Left lung (tissue), 14 donors: Measurements from ENCODE around the gene SEMA4B. TPM values are rescaled to one million over a fixed set of nuclear protein-coding genes. Genes with fewer than 3 reads are reported as not detected.

Source experiments
- ATAC-seq: fragments of 200-7000 bp; cut with Tn5 transposase; one replicate; pipeline ENCODE4 v1.9.1; 2020; ENCODE audit warnings: moderate library complexity
- DNase-seq, 4 donors: peaks; one replicate each; pipeline ENCODE4 v3.0.0-alpha.2; 2013 to 2020
- H3K27ac ChIP-seq, 2 donors: fragments of 200-600 bp; sonication (generic) in 1 of 2; one replicate each; pipeline versions ENCODE4 v1.5.0 to v1.8.0; 2020 to 2021
- H3K27me3 ChIP-seq, 2 donors: fragments of 200-600 bp; sonication (generic) in 1 of 2; one replicate each; pipeline versions ENCODE4 v1.5.0 to v1.8.0; 2020 to 2021
- H3K36me3 ChIP-seq, 2 donors: fragments of 200-600 bp; sonication (generic) in 1 of 2; one replicate each; pipeline versions ENCODE4 v1.5.0 to v1.8.0; 2020 to 2021
- H3K4me1 ChIP-seq, 2 donors: fragments of 200-600 bp; one replicate each; pipeline ENCODE4 v1.8.0; 2021
- H3K4me3 ChIP-seq, 2 donors: fragments of 200-600 bp; sonication (generic) in 1 of 2; one replicate each; pipeline versions ENCODE4 v1.5.0 to v1.8.0; 2020 to 2021; ENCODE audit warnings: mild to moderate bottlenecking in 1 of 2
- H3K9me3 ChIP-seq, 2 donors: fragments of 200-600 bp; sonication (generic) in 1 of 2; one replicate each; pipeline versions ENCODE4 v1.5.0 to v1.8.0; 2020 to 2021
- intact Hi-C, 2 donors: fragments of 100-400 bp; cut with DNase I; formaldehyde crosslinking; loops; one replicate each; pipeline versions ENCODE4 v1.11.2 to v1.14.2; 2022
- long read RNA-seq, 12 donors: library from polyadenylated mRNA in 2 of 12; unstranded in 2 of 12; transcript quantifications; one replicate each; pipeline ENCODE4 v2.0.0 and lab custom pipeline, GENCODE V29; 2019 to 2026
- polyA plus RNA-seq, 6 donors: library from polyadenylated mRNA; unstranded; fragments of 120-200 nt; gene quantifications; one replicate each; pipeline ENCODE4 v1.2.1, GENCODE V29; 2013; ENCODE audit not compliant: insufficient read length in 6 of 6
- total RNA-seq, 2 donors: library from RNA; stranded (reverse); fragmentation: NEBNext Ultra II Directional; extraction: Animal tissue kit (Norgen Biotek cat#: 25700); gene quantifications; one replicate each; pipeline ENCODE4 v1.2.1, GENCODE V29; 2021
- TF ChIP-seq, protein P1 (sequence below), 2 donors: fragments of 200-600 bp; sonication (generic) in 1 of 2; IDR thresholded peaks; one replicate each; pipeline versions ENCODE4 v1.5.0 to v1.8.0; 2021; ENCODE audit warnings: antibody characterized with exemption in 2 of 2
- donor health status: DM: no; HTN: yes; CAD: no.
- donor health status: DM: no; HTN: no; CAD: no.

Gene SEMA4B, protein sequence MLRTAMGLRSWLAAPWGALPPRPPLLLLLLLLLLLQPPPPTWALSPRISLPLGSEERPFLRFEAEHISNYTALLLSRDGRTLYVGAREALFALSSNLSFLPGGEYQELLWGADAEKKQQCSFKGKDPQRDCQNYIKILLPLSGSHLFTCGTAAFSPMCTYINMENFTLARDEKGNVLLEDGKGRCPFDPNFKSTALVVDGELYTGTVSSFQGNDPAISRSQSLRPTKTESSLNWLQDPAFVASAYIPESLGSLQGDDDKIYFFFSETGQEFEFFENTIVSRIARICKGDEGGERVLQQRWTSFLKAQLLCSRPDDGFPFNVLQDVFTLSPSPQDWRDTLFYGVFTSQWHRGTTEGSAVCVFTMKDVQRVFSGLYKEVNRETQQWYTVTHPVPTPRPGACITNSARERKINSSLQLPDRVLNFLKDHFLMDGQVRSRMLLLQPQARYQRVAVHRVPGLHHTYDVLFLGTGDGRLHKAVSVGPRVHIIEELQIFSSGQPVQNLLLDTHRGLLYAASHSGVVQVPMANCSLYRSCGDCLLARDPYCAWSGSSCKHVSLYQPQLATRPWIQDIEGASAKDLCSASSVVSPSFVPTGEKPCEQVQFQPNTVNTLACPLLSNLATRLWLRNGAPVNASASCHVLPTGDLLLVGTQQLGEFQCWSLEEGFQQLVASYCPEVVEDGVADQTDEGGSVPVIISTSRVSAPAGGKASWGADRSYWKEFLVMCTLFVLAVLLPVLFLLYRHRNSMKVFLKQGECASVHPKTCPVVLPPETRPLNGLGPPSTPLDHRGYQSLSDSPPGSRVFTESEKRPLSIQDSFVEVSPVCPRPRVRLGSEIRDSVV
- total RNA-seq (10 to 100 TPM; 41.3 to 66.7 TPM), polyA plus RNA-seq (10 to 100 TPM; 22.8 to 30.6 (median 25.2) TPM)
- long read RNA-seq, donor 1, transcript SEMA4B-202 (14 exons, 3,807 nt): major isoform, 8 of 8 reads
- long read RNA-seq, donor 1, partial matches to known transcripts: 0 of 8 reads
- long read RNA-seq, donor 1, other reads (novel, unspliced or antisense): 0 of 8 reads
- long read RNA-seq, donor 2, partial matches to known transcripts: 0 of 1 reads
- long read RNA-seq, donor 2, other reads (novel, unspliced or antisense): 0 of 1 reads
- long read RNA-seq, donor 3, partial matches to known transcripts: 0 of 2 reads
- long read RNA-seq, donor 3, other reads (novel, unspliced or antisense): 0 of 2 reads
- long read RNA-seq, donor 4, partial matches to known transcripts: 1 of 3 reads
- long read RNA-seq, donor 4, other reads (novel, unspliced or antisense): 1 of 3 reads
- long read RNA-seq, donor 5, partial matches to known transcripts: 0 of 5 reads
- long read RNA-seq, donor 5, other reads (novel, unspliced or antisense): 0 of 5 reads
- long read RNA-seq, donor 6, partial matches to known transcripts: 0 of 2 reads
- long read RNA-seq, donor 6, other reads (novel, unspliced or antisense): 0 of 2 reads
- long read RNA-seq, donor 7, partial matches to known transcripts: 0 of 2 reads
- long read RNA-seq, donor 7, other reads (novel, unspliced or antisense): 0 of 2 reads
- long read RNA-seq, donor 8, partial matches to known transcripts: 0 of 3 reads
- long read RNA-seq, donor 8, other reads (novel, unspliced or antisense): 0 of 3 reads
- long read RNA-seq, donor 9: 0 reads
- long read RNA-seq, donor 10, partial matches to known transcripts: 0 of 2 reads
- long read RNA-seq, donor 10, other reads (novel, unspliced or antisense): 1 of 2 reads
- long read RNA-seq, donor 11: 0 reads
- long read RNA-seq, donor 12, partial matches to known transcripts: 0 of 3 reads
- long read RNA-seq, donor 12, other reads (novel, unspliced or antisense): 0 of 3 reads

DNA sequence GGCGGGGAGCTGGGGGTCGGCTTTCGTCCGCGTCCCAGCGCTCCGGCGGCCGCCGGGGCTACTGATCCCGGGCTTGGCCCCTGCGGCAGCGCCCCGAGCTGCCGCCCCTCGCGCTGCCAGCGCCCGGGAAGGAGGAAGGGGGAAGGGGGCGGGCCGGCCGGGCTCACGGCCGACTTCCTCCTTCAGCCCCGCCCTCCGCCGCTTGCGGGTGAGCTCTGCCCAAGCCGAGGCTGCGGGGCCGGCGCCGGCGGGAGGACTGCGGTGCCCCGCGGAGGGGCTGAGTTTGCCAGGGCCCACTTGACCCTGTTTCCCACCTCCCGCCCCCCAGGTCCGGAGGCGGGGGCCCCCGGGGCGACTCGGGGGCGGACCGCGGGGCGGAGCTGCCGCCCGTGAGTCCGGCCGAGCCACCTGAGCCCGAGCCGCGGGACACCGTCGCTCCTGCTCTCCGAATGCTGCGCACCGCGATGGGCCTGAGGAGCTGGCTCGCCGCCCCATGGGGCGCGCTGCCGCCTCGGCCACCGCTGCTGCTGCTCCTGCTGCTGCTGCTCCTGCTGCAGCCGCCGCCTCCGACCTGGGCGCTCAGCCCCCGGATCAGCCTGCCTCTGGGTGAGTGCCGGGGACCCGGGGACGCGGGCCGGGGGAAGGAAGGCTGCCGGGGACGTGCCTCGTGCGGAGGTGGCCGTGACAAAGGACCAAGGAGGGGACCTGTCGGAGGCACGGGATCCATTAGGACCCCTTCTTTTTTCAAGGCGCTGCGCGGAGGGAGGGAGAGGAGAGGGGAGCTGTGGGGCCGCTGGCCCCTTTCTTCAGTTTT is at the start of gene SEMA4B:
TSS of gene SEMA4B (plus strand) at position 201 of the 814 bp plus-strand sequence. CDS start at position 450, 249 bp downstream.
- H3K4me3 ChIP-seq: peak within 1 kb of the TSS; percentile 72 to 94
- peaks cover 0 to 22% of the 10 kb centered on the region in 2 donors for H3K36me3 ChIP-seq
- ATAC-seq: peak; percentile 93
- H3K4me1 ChIP-seq: peaks cover 14 to 64% of the 10 kb centered on the region in 2 donors
- TF ChIP-seq, protein P1, sequence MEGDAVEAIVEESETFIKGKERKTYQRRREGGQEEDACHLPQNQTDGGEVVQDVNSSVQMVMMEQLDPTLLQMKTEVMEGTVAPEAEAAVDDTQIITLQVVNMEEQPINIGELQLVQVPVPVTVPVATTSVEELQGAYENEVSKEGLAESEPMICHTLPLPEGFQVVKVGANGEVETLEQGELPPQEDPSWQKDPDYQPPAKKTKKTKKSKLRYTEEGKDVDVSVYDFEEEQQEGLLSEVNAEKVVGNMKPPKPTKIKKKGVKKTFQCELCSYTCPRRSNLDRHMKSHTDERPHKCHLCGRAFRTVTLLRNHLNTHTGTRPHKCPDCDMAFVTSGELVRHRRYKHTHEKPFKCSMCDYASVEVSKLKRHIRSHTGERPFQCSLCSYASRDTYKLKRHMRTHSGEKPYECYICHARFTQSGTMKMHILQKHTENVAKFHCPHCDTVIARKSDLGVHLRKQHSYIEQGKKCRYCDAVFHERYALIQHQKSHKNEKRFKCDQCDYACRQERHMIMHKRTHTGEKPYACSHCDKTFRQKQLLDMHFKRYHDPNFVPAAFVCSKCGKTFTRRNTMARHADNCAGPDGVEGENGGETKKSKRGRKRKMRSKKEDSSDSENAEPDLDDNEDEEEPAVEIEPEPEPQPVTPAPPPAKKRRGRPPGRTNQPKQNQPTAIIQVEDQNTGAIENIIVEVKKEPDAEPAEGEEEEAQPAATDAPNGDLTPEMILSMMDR (IDR thresholded peaks at IDR 0.05): no peak
- H3K27me3 ChIP-seq: no peaks in the 10 kb centered on the region
- intact Hi-C loops: no loop called here
- H3K9me3 ChIP-seq: no peaks in the 10 kb centered on the region
- peak in 3 of 4 donors; percentile 82 to 98 (median 84) for DNase-seq
- H3K27ac ChIP-seq: peak within 1 kb of the TSS; percentile 74

DNA sequence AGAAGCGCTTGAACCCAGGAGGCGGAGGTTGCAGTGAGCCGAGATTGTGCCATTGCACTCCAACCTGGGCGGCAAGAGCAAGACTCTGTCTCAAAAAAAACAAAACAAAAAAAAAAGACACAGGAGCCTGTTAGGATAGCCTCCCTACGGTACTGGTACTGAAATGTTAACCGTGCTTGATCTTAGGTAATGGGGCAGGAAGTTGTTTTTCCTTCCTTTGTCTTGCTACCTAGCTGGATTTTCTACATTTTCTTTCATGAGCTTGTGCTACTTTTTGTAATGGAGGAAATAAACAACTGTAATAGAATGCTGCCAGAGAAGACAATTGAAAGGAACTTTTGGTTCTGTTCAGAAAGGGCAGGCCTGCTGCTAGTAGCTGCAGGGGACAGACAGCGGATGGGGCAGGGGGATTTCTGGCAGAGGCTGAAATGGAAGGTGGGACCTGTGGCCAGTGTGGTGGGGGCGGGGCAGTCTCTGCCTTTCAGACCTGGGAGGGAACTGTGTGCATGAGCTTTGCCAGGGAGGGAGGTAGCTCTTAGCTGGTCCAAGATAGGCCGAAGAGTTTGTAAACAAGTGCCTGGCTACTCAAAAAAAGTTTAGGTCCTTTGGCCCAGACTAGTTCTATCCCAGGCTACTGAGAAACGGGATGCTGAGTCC is 49.0 kb upstream of the SEMA4B start:
- TF ChIP-seq, protein P1 (IDR thresholded peaks at IDR 0.05): no peak
- DNase-seq (no peak), ATAC-seq (peak; percentile 8)
- Histone ChIP-seq H3K27me3 (no peaks in the 10 kb centered on the region), H3K4me1 (peaks cover 10 to 11% of the 10 kb centered on the region in 2 donors), H3K9me3 (no peaks in the 10 kb centered on the region), H3K36me3 (no peaks in the 10 kb centered on the region), H3K27ac (no peak overlapping the region), H3K4me3 (no peak overlapping the region)
- intact Hi-C loops: no loop called here

DNA sequence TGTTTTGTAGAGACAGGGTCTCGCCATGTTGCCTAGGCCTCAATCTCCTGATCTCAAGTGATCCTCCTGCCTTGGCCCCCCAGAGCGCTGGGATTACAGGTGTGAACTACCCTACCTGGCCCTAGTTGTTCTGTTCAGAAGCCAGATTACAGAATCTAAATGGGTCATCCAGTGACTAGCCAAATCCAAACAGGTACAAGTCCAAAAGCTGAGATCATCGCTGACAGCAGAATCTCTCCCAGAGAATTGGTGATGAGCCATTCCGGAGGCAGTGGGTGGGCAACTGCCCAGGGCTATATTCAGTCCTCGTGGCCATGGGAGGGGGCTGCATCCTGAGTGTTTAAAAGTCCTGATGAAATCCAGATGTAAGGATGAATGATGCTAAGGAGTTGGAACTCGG is 47.5 kb upstream of the SEMA4B start:
- ATAC-seq: no peak
- Histone ChIP-seq H3K36me3 (no peaks in the 10 kb centered on the region), H3K4me3 (no peak overlapping the region), H3K27me3 (no peaks in the 10 kb centered on the region), H3K27ac (no peak overlapping the region), H3K4me1 (peaks cover 15 to 20% of the 10 kb centered on the region in 2 donors), H3K9me3 (no peaks in the 10 kb centered on the region)
- TF ChIP-seq, protein P1 (IDR thresholded peaks at IDR 0.05): no peak
- intact Hi-C loops: no loop called here
- no peak for DNase-seq
